Gastroesophageal sphincter (tissue), 3 donors: ENCODE measurements around the gene CREBRF.

Experiments used
- POLR2A ChIP-seq, 2 donors: fragments of 450-650 bp; IDR thresholded peaks; one replicate each; pipeline ENCODE4 v1.6.1; 2017; ENCODE audit warnings: antibody characterized with exemption in 2 of 2, mild to moderate bottlenecking in 2 of 2, moderate library complexity in 1 of 2
- TF ChIP-seq, protein P1 (sequence below), 4 experiments: fragments of 200-600 bp in 2 of 4; fragments of 450-650 bp in 2 of 4; sonication (generic) in 1 of 4; IDR thresholded peaks; one replicate each; pipeline ENCODE4 v1.5.1; 2017 to 2019; ENCODE audit warnings: antibody characterized with exemption in 4 of 4, mild to moderate bottlenecking in 2 of 4, moderate library complexity in 2 of 4

DNA sequence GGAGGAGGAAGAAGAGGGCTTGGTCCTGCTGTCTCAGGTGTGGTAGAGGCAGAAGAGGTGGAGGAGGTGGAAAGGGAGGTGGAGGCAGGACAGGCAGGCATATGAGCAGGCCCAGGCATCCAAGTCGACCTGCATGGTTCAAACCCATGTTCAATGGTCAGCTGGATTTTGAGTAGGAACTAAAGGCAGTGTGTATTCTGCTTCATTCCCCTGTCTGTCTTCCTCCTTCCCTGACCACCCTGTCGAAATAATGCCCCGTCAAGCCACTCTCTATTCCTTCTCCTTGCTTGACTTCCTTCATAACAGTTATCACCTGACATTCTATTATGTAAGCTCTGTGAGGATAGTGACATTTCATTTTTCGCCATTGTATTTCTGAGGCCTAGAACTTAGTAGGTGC, 37.8 kb upstream of the CREBRF start:
- TF ChIP-seq, protein P1, sequence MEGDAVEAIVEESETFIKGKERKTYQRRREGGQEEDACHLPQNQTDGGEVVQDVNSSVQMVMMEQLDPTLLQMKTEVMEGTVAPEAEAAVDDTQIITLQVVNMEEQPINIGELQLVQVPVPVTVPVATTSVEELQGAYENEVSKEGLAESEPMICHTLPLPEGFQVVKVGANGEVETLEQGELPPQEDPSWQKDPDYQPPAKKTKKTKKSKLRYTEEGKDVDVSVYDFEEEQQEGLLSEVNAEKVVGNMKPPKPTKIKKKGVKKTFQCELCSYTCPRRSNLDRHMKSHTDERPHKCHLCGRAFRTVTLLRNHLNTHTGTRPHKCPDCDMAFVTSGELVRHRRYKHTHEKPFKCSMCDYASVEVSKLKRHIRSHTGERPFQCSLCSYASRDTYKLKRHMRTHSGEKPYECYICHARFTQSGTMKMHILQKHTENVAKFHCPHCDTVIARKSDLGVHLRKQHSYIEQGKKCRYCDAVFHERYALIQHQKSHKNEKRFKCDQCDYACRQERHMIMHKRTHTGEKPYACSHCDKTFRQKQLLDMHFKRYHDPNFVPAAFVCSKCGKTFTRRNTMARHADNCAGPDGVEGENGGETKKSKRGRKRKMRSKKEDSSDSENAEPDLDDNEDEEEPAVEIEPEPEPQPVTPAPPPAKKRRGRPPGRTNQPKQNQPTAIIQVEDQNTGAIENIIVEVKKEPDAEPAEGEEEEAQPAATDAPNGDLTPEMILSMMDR (IDR thresholded peaks at IDR 0.05), result no peak
- no peak for TF ChIP-seq POLR2A (IDR thresholded peaks at IDR 0.05)
